GM19395 (cell line): ENCODE data around the gene ADAM23.
A peak's percentile ranks its signal among the peaks of the same experiment; 100 is the strongest.

Source experiments
- ATAC-seq: cut with Tn5 transposase; IDR thresholded peaks from one replicate; pipeline ENCODE4 v1.9.1; 2021; ENCODE audit warnings: mild to moderate bottlenecking, moderate library complexity; ENCODE audit not compliant: unreplicated experiment

ADAM23 gene

DNA sequence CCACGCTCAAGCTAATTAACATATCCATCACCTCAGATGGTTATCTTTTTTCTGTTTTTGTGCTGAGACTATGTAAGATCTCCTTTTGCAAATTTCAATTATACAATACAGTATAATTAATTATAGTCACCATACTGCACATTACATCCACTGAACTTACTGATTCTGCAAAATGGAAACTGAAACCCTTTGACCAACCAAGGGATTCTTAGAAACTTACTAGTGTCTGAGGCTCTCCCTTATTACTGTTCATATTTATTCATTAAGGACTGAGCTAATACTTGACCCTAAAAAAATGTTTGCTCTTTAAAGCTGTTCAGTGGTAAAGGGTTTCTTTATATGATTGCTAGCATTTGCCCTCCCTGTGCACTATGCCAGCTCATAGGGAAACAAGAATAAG lies 50.7 kb downstream of the ADAM23 start:
- ATAC-seq = no peak

DNA sequence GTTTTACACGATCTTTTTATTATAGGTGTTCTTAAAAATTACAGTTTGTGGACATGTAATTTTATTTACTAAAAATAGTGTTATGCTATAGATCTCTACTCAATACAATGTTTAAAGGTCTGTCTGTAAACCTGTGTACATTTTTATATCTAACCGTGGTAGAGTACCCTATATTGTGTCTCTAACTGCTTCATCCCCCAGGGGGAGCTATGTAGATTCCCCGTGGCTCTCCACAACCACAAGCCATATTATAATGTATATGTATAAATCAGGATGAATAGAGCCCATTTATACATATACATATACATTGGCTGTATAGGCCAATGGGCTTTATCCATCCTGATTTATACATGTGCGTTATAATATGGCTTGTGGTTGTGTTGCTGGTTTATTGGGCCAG lies 59.4 kb downstream of the ADAM23 start:
- ATAC-seq = no peak

DNA sequence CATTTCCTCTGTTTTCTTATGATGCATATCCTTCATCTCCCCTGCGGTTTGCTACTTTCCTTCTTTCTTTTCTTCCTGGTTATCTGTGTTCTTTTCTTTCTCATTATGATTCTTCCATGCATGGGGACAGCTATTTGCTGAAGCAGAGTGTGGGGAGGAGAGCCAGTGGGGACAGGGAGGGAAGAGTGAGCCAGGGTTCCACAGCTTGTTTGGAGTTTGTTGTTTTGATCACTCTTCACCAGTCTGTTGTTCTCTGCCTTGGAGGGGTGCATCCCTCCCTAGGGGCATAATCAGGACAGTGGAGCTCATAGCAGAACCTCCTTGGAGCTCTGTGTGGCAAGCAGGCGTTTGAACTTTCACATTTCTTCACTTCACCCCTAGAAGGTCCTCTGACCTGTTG lies 68.0 kb downstream of the ADAM23 start:
- ATAC-seq = no peak

DNA sequence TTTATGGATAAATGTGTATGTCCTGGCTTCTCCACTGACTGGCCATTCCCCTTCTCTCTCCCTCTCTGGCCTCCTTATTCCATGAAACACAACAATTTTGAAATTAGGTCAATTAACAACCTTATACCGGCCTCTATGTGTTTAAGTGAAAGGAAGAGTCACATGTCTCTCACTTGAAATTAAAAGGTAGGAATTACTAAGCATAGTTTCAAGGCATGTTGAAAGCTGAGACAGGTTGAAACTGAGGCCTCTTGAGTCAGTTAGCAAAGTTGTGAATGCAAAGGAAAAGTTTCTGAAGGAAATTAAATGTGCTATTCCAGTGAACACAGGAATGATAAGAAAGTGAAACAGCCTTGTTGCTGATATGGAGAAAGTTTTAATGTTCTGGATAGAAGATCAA lies 69.7 kb downstream of the ADAM23 start:
- ATAC-seq = no peak

DNA sequence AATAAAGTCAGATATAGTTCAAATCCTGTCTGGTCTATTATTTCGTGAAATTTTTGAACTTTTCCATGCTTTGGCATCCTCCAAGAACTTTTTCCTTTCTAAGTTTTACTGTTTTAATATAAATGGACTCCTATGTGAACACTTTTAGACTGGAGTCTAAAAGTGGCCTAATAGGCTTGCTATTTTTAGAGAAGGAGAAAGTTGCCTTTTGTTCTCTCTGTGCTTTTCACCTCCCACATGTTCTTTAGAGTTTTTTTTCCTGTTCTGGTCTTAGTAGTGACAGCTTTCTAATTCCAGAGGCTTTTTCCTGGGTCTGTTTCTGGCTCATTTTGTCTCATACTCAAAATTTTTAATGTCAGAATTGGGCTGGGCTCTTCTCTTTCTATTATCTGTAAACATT lies 72.2 kb downstream of the ADAM23 start:
- ATAC-seq = no peak

DNA sequence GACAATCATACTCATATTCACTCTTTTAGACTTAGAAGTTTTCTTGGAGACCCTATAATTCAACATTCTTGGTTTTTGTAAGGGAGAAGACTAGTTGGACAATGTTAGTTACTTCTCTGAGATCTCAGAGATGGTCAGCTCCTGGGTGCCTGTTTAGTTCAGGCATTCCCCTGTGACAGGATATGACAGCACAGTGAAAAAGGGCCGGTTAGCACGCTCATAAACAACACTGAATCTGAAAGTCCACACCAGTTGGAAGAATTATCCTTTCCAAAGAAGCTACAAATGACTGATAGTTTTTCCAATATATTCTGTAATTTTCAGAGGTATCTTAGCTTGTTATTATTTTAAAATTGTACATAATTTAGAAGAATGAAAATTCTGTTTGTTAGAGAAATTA lies 75.7 kb downstream of the ADAM23 start:
- ATAC-seq = no peak

DNA sequence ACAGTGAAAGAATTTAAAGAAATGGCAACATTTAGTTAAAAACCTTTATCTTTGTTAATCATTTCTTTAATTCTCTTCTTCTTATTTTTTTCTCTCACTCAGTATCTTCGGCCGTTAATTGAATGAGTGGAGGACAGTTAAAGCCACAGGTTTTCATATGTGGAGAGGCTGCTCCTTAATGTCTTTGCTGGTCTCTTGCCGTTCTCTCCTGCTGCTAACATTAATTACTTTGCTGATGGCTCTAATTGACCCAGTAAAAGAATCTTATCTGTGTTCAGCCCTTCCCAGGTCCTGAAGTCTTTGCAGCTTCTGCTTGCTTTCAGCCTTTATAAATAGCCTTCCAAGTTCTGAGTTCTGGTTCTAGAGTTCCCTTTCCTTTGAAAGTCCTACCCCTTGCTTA lies 77.1 kb downstream of the ADAM23 start:
- ATAC-seq = no peak

DNA sequence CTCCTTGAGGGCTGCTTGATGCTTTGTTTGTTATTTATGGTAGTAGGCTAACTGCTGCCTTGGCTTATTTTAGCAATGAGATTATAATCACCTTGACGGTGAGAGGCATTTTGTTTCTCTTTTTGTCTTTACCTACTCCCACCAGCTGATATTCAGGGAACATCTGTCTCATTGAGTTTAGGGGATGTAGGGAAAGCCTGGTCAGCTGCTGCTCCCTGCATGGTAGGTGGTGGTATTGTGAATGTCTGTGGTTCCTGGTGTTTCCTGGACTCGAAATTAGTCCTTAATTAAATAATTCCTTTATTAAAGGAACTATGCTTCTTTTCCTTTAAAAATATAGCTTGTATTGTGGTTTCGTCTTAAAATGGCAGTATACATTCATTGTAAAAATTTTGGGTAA lies 77.8 kb downstream of the ADAM23 start:
- ATAC-seq = no peak

DNA sequence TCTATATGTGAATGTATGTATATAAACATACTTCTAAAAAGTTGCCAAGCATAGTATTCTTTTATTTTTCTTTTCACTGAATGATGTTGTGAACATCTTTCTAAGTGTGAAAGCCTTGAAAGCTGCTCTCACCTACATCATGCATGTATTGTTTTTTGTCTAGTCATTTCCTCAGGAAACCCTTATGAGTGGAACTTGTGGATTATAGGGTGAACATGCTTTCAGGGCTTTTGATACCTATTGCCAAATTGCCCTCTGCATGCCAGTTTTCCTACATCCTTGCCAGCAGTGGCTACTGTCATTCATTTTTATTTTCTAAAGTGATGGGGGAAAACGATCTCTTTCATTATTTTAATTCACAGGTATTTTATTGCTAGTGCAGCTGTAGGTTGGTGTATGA lies 78.3 kb downstream of the ADAM23 start:
- ATAC-seq = no peak

DNA sequence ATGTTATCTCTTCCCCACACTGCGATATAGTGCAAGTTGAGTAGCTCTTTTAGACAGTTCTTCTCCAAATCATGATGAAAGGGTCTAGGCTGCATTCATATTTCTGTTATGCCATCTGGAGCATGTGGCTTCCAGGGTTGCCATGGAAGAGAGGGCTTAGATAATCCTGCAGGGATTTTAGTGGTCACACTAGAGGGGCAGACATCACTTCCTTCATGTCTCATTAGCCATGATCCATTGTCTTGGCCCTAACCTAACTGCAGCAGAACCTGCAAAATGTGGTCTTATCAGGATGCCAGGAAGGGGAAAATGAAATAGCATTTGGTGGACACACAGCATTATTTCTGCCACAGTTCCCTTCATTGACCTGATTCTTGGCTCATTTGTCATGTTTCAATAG lies 83.1 kb downstream of the ADAM23 start:
- ATAC-seq = no peak

DNA sequence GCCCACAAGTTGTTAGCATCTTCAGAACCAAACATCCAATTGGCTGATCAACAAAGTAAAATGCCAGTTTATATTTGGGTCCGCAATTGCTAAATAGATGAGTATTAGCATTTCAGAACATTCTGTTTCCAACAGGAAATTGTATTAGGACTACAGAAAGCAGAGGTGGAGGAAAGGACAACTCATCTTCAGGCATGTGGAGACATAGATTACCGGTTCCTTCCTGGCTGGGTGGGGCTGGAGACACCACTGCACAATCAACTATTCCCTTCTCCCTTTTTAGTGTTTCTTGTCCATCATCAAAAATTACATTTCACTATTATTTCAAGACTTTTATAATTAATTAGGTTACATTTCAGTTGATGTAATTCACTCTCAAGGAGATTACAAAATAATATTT lies 83.8 kb downstream of the ADAM23 start:
- no peak for ATAC-seq

DNA sequence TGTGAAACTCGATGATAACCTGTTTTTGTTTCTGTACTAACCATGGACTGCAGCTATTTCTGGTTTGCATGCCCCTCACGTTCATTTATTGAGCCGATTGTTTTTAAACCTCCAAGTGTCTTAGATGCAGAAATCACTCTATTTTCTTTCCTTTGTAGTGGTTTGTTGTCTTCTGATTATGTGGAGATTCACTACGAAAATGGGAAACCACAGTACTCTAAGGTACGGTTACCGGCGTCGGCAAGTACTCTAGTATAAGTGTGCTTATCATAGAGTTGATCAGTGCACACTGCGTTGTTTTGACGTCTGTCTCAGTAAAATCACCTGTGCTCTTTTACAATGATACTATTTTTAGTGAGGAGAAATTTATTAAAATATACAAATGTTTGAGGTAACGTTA lies 87.4 kb downstream of the ADAM23 start:
- ATAC-seq = no peak

DNA sequence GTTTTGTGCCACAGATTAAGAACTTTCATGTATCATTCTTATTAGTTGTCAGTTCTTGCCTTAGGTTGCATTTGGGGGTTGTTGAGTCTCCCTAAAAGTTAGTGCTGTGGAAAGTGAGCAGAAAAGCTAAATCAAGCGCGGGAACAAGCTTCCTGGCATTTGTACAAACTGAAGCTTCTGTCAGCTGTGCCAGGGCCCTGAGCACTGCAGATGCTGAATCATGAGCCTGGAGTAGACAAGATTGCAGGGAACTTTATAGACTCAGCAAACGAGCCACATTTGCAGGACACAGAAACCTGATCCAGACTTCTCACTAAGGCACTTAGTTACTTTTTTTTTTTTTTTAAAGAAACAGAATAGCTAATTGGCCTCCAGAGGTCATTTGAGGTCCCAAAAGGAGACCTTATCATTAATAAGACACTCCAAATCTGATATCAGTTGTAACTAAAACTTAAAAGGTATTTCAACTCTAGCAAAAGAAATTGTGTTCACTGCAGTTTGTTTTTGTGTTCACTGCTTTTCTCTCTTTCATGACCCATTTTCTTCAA lies 88.7 kb downstream of the ADAM23 start:
- ATAC-seq = no peak

DNA sequence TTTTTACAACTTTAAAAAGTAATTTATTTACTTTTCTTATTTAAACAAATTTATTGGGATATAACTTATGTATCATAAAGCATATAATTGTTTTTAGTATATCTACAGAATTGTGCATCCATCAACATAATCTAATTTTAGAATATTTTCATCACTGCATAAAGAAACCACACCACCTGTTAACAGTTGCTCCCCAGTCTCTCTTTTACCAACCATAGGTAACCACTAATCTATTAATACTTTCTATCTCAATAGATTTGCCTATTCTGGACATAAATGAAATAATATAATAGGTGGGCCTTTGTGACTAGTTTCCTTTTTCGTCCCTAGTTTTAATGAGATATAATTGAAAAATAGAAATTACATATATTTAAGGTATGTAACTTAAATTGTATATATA lies 90.6 kb downstream of the ADAM23 start:
- ATAC-seq = peak; percentile 61

DNA sequence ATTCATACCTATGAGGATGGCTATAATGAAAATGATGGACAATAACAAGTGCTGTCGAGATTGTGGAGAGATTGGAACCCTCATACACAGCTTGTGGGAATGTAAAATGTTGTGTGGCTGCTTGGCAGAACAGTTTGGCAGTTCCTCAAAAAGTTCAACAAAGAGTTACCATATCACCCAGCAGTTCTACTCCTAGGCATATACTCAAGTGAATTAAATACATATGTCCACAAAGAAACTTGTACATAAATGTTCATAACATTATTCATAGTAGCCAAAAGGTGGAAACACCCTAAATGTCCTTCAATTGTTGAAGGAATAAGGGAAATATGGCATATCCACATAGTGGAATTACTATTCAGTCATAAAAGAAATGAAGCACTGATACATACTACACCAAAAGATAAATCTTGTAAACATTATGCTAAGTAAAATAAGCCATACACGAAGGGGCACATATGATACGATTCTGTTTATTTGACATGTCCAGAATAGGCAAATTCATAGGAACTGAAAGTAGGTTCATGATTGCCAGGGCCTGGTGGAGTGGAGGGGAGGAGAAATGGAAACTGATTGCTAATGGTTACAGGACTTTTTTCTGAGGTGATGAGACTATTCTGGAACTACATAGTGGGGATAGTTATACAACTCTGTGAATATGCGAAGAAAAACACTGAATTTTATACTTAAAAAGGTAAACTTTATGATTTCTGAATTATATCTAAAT lies 92.1 kb downstream of the ADAM23 start:
- ATAC-seq = peak; percentile 66

DNA sequence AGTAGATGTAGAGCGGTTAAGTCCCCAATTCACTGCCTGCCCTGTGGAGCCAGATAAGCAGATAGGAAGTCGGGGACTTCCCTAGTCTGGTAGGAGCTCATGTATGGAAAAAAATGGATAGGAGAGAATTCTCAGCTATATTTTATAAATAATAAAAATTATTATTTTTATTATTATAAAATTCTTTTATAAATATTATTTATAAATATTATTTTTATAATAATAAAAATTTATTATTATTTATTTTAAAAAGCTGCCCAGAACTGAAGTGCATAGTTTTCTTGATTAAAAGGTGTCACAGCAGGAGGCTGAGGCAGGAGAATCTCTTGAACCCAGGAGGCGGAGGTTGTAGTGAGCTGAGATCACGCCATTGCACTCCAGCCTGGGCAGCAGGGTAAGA lies 97.4 kb downstream of the ADAM23 start:
- ATAC-seq = no peak

DNA sequence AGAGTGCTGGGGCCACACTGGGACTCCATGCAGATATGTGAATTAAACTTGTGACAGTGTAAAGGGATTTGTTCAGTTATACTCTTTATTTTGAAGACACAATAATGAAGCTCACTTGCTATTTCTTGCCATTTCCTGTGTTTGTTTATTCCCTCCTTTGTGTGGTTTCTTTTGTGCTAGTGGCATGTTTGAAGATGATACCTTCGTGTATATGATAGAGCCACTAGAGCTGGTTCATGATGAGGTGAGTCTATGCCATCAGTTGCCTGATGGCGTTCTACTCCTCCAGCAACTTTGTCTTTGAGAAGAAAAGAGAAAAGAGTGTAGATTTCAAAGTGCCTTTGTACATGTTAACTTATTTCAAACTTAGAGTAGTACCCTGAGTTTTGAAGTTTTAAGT lies 99.7 kb downstream of the ADAM23 start:
- no peak for ATAC-seq

DNA sequence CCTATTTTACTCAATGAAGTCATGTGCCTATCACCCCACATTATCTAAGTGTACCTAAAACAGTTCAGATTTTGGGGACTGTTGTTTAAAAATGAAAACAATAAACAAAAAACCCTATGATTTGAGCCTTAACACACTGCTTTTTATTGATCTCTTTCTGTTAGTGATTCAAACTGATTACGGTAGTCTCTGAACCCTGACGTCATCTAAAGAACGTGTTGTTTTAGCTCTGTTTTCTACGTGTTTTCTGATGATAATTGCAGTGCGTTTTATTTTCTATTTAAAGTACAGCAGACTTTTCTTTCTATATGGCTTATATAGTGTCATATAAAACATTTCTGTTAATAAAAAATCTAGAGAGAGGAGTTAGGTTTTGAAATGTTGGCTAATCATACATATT lies 105.1 kb downstream of the ADAM23 start:
- no peak for ATAC-seq

DNA sequence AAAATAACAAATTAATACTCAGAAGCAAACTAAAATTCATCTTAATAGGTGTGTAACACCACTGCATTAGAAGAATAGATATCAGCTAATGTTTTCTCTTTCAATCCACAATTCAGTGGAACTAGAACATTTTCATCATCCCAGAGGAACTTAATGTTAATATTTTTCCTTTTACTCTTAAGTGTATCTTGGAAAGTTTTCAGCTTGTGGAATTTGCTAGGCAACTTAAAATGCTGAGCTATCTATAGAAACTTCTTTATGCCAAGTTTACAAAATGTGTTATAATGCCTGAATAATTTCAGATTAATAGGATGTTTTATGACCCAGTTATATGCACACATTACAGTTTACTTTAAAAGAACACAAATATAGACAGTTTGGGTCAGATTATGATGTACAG lies 112.4 kb downstream of the ADAM23 start:
- no peak for ATAC-seq

DNA sequence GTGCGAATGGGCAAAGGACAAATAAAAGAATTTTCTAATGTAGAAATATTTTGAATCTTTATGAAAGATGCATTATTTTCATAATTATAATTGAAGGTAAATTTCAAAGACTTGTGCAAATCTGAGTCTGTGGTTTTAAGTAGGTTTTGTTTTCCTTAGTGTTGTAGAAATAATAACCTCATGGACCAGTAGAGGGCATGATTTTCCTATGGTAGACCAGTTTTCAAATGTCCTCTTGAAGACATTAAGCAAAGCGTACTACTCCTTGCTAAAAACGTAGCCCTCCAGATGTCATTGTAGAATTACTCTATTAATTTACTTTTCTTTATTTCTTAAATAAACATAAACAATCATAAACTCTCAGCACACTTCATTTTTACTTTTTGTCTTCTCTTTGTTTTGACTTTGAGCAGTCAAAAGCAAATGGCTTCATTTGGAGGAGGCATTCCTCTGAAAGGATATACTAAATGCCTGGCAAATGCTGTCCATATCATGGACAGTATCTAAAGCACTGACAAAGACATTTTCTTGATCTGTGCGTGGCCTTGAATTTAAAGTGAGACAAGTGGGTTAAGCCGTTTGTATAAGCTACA lies 113.1 kb downstream of the ADAM23 start:
- peak; percentile 69 for ATAC-seq

DNA sequence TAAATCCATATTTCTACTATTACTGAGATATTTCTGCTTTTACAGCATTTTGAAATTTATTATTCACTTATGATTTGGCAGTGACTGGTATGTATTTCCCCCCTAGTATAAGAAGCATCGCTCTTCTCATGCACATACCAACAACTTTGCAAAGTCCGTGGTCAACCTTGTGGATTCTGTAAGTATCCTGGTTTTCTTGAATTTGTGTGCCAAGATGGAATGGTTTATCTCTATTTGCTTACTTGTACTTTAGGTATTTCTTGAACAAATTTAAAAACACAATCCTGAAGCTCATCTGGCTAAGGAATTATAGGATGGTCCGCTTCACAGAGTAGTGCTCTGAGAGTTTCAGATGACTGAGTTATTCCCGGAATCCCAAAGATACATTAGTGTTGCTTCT lies 114.0 kb downstream of the ADAM23 start:
- no peak for ATAC-seq

DNA sequence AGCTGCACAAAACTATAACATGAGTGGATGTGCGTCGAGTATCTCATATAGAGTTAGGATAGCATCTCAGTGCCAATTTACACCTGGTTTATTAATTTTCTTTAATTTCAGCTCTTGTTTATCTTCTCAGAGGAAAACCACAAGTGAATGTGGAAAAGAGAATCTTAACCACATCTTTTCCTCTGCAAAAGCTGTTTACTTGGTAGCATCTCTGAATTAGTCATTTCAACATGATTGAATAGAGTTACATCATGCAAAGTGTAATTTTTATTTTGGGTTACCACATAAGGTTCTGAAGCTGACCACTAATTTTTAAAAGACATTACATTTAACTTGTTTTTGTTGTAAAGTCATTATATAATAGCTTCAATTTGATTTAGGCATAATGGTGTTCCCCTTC lies 115.2 kb downstream of the ADAM23 start:
- ATAC-seq = no peak

DNA sequence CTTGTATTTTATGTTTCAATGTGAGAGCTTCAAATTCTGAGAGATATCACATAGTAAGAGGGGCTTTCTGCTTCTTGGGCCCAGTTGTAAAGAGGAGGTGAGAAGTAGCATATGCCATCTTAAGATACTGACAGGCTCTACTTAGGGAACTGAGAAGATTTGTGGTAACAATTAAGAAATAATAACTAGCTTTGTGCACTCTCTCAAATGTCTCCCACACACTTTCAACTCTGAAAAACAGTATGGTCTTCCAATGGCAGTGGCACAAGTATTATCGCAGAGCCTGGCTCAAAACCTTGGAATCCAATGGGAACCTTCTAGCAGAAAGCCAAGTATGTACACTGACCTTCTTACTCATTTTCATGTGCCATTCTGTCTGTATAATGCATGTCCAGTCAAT lies 118.6 kb downstream of the ADAM23 start:
- ATAC-seq = no peak
